HG02759 (cell line): ENCODE data around the gene WNT9A.

Source experiments
- ATAC-seq: cut with Tn5 transposase; IDR thresholded peaks from one replicate; pipeline ENCODE4 v1.9.1; 2021; ENCODE audit warnings: mild to moderate bottlenecking, moderate library complexity; ENCODE audit not compliant: unreplicated experiment

Gene WNT9A

GRCh38 chr1:227899141-227899819, 48.5 kb downstream of the WNT9A start:
- no peak for ATAC-seq

GRCh38 chr1:227898502-227899140, 49.1 kb downstream of the WNT9A start:
- no peak for ATAC-seq

- ATAC-seq = no peak
These were observed 49.9 kb downstream of the WNT9A start for GRCh38 chr1:227897704-227898438.

- no peak for ATAC-seq
These were observed 50.7 kb downstream of the WNT9A start for GRCh38 chr1:227896710-227897655.

- no peak for ATAC-seq
These were observed 51.7 kb downstream of the WNT9A start for GRCh38 chr1:227895828-227896685.

GRCh38 chr1:227894831-227895451, 52.8 kb downstream of the WNT9A start:
- no peak for ATAC-seq

GRCh38 chr1:227893949-227894721, 53.6 kb downstream of the WNT9A start:
- no peak for ATAC-seq

- no peak for ATAC-seq
These were observed 54.3 kb downstream of the WNT9A start for GRCh38 chr1:227893300-227893948.

GRCh38 chr1:227892489-227893299, 55.0 kb downstream of the WNT9A start:
- ATAC-seq = no peak

GRCh38 chr1:227891955-227892488, 55.7 kb downstream of the WNT9A start:
- no peak for ATAC-seq

GRCh38 chr1:227891223-227891954, 56.3 kb downstream of the WNT9A start:
- ATAC-seq = no peak

GRCh38 chr1:227890451-227891222, 57.1 kb downstream of the WNT9A start:
- no peak for ATAC-seq

GRCh38 chr1:227889863-227890405, 57.8 kb downstream of the WNT9A start:
- ATAC-seq = no peak

- no peak for ATAC-seq
These were observed 58.5 kb downstream of the WNT9A start for GRCh38 chr1:227889047-227889862.
